GM12864 (cell line): Measurements from ENCODE around the gene TMEM72.

ENCODE experiments used
- DNase-seq: peaks from one replicate; pipeline ENCODE4 v3.0.0-alpha.2; 2011; ENCODE audit warnings: low read depth
- H3K4me3 ChIP-seq: 2 replicates; pipeline ENCODE4 v1.5.1; 2011; ENCODE audit warnings: mild to moderate bottlenecking, low read depth, low read length, control low read depth
- TF ChIP-seq, protein P1 (sequence below): IDR thresholded peaks from 2 replicates; pipeline ENCODE4 v1.5.1; 2011; ENCODE audit warnings: low read depth, mild to moderate bottlenecking, moderate library complexity, low read length, control low read depth, inconsistent platforms; ENCODE audit errors: missing control alignments

Gene TMEM72

GRCh38 chr10:44967616-44968015, 56.5 kb downstream of the TMEM72 start:
- TF ChIP-seq, protein P1, sequence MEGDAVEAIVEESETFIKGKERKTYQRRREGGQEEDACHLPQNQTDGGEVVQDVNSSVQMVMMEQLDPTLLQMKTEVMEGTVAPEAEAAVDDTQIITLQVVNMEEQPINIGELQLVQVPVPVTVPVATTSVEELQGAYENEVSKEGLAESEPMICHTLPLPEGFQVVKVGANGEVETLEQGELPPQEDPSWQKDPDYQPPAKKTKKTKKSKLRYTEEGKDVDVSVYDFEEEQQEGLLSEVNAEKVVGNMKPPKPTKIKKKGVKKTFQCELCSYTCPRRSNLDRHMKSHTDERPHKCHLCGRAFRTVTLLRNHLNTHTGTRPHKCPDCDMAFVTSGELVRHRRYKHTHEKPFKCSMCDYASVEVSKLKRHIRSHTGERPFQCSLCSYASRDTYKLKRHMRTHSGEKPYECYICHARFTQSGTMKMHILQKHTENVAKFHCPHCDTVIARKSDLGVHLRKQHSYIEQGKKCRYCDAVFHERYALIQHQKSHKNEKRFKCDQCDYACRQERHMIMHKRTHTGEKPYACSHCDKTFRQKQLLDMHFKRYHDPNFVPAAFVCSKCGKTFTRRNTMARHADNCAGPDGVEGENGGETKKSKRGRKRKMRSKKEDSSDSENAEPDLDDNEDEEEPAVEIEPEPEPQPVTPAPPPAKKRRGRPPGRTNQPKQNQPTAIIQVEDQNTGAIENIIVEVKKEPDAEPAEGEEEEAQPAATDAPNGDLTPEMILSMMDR, result no peak
- no peak overlapping the region for H3K4me3 ChIP-seq
- DNase-seq, result no peak

DNA sequence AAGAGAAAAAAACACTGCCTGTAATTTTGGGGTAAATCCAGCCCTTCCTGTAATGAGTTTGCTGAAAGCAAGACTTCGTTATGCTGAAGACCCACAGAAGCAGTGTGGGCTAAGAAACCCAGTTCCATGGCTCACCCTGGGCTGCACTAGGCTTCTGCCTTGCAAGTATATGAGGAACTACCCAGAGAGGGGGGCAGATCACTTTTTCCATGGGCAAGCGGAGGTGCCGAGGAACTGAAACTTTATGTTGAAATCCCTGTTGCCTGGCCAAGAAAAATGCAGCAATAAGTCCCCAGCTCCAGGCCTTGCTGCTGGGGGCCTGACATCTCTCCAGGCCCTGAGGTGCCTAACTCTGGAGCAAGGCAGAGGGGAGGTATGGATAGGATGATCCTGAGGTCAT, 57.0 kb downstream of the TMEM72 start:
- TF ChIP-seq, protein P1, result no peak
- no peak for DNase-seq
- H3K4me3 ChIP-seq, result no peak overlapping the region

DNA sequence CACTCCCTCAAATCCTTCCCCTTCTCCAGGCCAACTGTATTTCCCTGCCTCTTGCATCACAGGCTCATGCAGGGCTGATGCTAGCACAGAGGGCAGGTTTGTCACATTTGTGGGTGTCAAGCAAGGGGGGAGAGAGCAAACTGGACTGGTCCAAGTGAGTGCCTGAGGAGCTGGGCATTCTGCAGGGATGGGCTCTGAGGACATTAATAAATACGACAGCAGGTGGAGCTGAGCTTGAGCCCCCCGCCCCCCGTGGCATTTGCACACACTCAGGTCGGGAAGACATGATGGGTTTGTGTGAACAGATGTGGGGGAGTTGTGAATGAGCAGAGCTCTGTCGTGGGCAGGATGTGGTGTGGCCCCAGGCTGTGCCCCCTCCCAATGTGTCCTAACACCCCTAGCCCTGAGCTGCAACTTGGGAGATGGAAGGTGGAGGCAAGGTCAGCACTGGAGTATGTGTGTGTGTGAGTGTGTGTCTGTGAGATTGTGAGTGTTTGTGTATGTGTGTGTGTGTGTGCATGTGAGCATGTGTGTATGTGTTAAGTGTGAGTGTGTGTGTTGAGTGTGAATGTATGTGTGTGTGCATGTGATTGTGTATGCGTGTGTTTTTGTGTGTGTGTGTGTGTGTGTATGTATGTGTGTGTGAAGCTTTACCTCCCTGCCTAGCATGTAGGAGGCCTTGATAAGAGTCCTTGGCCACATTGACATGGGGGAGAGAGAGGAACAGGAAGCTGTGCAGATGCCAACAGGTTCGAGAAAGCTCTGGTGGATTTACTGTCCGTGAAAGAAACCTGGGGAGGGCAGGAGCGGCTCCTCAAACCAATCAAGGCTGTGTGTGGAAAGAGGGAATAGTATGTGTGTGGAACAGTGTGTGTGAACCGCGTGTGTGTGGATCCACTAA, 57.6 kb downstream of the TMEM72 start:
- no peak for DNase-seq
- TF ChIP-seq, protein P1, result no peak
- no peak overlapping the region for H3K4me3 ChIP-seq

GRCh38 chr10:44969854-44970253, 58.7 kb downstream of the TMEM72 start:
- H3K4me3 ChIP-seq, result no peak overlapping the region
- DNase-seq, result no peak
- TF ChIP-seq, protein P1, result no peak

DNA sequence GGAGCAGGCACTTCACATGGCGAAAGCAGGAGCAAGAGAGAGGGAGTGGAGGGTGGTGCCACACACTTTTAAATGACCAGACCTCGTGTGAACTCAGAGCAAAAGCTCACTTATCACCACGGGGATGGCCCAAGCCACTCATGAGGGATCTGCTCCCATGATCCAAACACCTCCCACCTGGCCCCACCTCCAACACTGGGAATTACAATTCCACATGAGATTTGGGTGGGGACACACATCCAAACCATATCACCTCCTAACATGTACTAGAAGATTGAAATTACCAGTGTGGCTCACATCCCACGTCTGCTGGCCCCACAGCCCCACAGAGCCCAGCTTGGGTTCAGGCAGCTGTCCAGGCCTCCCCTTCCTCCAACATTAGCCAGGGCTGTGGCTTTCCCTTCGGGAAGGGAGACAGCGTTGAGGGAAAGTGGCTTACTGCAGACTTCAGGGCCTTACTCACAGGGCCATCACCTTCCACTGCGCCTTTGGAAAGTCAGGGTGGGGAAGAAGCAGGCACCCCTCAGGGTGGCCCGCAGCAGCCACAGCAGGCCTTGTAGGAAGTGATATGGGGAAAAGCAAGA, 59.8 kb downstream of the TMEM72 start:
- H3K4me3 ChIP-seq, result no peak overlapping the region
- DNase-seq, result no peak
- TF ChIP-seq, protein P1, result no peak

- DNase-seq, result no peak
- H3K4me3 ChIP-seq, result no peak overlapping the region
- TF ChIP-seq, protein P1, result no peak
These were observed 60.3 kb downstream of the TMEM72 start for GRCh38 chr10:44971434-44971833.
